Stimulated activated CD8-positive, alpha-beta memory T cell treated with anti-CD3 and anti-CD28 coated beads, Interleukin-7, amount 100 ng/mL, for 24 hours (primary cell): ENCODE data around the gene SLC15A4.
"Not testable (repeated sequence)": the region's sequence is repeated elsewhere in the genome, so short reads cannot be mapped to it uniquely, and the experiment has no call there.

Source experiments
- DNase-seq: peaks from one replicate; pipeline ENCODE4 v3.0.0-alpha.2; 2020; ENCODE audit warnings: low read depth

SLC15A4 gene

GRCh38 chr12:128814411-128815261 is 9.1 kb downstream of the SLC15A4 start:
- no peak for DNase-seq

GRCh38 chr12:128813883-128814282 is 9.9 kb downstream of the SLC15A4 start:
- DNase-seq: no peak

GRCh38 chr12:128813392-128813791 is 10.4 kb downstream of the SLC15A4 start:
- no peak for DNase-seq

DNA sequence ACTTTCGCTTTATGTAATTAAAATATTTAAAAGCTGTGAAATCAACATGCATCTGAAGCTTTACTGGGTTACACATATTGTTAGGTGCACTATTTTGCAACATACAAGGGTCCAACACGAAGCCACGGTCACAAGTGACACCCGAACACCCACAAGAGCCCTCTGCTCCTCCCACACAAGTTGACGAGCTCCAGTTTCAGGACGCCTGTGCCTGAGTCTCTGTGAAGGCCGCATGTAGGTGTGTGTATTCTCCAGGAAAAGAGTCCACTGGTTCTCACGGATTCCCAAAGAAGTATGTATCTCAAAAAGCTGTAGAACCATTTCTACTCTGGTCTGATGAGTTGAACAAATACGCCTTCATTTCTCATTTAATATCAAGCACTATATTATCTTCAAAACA is 12.0 kb downstream of the SLC15A4 start:
- no peak for DNase-seq

DNA sequence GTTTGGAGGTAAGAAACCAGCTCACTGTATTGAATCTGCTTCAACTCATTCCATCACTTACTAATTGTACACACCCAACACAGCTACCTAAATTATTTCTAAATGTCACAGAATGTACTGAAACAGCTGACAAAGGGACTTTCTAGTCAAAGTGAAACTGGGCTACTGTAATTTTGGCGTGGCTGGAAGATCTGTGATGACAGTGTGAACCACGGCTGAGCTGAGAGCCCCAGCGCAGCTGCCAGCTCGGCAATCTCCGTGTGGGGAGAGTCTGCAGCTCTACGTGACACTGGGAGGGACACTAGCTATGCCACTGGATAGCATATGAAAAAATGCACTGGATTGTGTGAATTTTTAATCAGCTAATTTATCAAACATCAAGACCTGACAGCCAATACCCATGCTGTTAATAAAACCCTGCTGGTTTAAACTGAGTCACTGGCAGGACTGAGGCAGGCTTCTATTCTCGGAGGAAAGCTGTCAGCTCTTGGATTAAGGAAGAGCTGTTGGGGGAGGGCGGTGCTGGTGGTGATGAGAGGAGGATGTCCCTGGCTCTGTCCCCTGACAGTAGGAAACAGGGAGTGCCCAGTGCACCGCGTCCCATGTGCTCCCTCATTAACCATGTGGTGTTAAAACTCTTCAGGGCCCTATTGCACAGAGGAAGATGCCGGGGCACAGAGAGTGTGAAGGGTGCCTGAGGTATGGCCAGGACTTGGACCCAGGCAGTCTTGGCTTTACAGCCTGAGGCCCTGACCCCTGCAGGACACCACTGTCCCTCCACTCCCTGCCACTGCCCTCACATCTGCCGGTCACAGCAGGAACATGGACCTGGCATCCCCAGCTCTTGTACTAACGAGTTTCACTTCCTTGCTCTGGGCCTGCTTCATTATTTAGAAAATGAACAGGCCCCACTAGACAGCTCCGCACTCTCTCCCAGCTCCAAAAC is 13.3 kb downstream of the SLC15A4 start:
- no peak for DNase-seq

DNA sequence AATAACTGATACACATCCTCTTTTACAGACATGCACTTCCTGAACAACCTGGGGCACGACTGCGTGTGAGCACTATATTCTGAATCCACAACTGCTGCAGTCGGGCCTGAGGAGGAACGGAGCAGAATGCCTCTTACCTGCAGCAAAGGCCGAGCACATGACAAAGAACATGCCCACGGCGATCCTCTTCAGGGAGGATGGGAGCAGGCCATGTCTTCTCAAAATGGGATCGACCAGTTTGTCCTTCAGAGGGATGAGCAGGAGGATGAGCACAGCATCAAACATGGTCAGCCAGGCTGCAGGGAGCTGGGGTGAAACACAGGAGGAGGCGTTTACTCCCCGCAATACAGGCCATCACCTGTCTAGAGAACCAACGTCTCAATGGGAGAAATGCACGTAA is 15.1 kb downstream of the SLC15A4 start:
- no peak for DNase-seq

- DNase-seq: no peak
These were observed 16.5 kb downstream of the SLC15A4 start for GRCh38 chr12:128807161-128807724.

- no peak for DNase-seq
These were observed 17.2 kb downstream of the SLC15A4 start for GRCh38 chr12:128806573-128806972.

DNA sequence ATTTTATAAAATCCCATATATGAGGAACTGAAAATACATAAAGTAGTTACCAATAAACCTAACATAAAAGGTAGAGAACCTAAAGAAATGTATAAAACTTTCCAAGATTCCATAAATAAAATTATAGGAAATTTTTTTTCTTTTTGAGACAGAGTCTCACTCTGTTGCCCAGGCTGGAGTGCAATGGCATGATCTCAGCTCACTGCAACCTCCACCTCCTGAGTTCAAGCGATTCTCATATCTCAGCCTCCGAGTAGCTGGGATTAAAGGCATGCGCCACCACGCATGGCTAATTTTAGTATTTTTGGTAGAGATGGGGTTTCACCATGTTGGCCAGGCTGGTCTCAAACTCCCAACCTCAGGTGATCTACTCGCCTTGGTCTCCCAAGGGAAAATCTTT is 18.4 kb downstream of the SLC15A4 start:
- not testable (repeated sequence) for DNase-seq

DNA sequence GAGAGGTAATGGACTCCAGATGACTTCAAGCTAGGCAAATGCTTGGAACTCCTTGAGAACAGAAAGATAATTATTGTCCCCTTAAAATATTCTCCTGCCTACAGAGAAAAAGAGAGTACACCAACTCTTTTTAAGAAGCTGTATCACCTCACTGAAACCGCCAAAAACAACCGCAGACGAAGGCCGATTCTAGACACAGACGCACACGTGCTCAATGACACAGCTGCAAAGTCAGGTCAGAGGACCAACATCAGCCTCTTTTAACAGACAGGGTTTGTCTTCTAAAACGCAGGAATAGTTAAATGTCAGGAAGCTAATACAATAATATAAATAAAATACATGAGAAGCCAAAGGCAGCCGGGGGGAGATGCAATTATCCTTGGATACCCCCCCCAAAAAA is 19.0 kb downstream of the SLC15A4 start:
- no peak for DNase-seq

DNA sequence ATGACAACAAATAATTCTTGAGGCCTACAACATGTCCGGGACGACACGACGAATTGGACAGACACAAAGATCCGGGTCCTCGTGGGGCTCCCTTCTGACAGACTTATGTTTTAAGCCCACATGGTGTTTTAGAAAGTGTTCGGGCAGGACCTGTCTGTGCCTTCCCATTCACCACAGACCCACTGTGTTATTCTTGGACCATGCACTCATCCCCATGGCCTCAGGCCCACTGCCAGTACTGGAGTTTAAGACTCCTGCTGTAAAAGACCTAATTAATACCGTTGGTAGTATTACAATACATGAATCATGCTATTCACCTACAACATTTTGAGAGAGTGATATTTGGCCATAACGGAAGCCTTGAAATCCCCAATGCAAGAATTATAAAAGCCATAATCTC is 20.0 kb downstream of the SLC15A4 start:
- DNase-seq: no peak

GRCh38 chr12:128802756-128803155 is 21.0 kb downstream of the SLC15A4 start:
- DNase-seq: no peak

- no peak for DNase-seq
These were observed 21.8 kb downstream of the SLC15A4 start for GRCh38 chr12:128801879-128802391.

- no peak for DNase-seq
These were observed 23.2 kb downstream of the SLC15A4 start for GRCh38 chr12:128800606-128801005.

DNA sequence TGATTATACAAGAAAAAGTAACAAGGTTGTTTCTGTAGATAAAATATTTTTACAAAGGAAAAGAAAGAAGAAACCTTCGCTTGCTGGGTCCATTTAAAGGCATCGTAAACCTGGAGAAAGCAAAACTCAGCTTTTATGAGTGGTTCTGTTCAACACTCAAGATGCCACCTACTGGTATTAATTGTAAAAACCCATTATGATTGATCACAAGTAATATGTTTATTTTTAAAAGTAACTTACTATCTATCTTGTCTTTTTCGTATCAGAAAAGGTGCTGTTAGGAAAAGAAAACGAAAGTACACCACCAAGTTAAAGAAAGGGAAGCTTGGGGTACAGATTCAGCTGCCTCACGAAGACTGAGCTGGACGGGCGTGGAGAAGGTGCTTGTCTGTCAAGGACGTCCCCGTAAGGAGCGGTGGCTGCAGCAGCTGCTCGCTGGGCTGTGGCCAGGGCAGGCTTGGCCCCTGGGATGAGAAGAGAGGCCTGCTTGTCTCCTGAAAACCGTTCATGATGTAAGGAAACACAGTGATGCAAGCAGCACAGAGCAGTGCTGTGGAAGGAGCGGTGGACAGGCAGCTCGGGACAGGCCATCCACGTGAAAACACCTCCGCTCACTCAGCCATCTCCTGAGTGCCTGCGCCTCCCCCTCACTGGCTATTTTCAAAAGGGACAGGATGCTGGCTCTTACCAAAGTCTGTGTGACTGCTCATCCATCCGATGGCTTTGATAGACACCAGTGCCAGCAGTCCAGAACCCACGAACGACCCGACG is 25.0 kb downstream of the SLC15A4 start:
- no peak for DNase-seq

GRCh38 chr12:128797119-128798118 is 26.3 kb downstream of the SLC15A4 start:
- DNase-seq: no peak

DNA sequence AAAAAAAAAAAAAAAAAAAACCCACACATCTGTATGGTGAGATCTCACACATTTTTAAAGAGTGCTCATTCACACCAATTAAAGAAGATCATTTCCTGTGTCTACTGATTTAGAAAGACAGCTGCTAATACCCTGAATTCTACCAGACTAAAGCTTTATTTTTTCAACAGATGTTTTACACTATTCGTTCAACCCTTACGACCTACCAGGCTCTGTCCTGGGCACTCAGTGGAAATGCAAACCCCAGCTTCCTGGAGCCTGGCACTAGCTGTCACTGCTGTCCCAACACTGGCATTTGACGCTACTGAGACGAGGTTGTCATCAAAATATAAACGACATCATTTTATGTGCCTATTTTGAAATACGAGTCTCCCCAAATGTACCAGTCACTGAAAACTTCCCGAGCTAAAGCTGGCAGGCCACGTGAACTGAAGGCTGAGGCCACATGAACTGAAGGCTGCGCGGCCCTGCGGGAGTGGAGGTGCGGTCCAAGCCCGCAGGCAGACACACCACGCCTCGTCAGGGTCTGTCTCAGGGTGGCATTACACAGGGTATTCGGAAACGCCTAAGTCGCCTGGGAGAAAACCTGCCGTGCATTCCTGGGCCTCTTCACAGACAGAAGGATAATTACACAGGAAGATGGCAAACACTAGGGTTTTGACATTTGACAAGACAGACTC is 27.2 kb downstream of the SLC15A4 start:
- no peak for DNase-seq

- DNase-seq: no peak
These were observed 28.0 kb downstream of the SLC15A4 start for GRCh38 chr12:128795530-128796361.
